Measurements from ENCODE around the gene ARMC7. TPM values are rescaled to one million over a fixed set of nuclear protein-coding genes. Genes with fewer than 3 reads are reported as not detected.

ARMC7 gene
- total and polyA plus RNA-seq, 2 of the 4 experiments (the other 2 are of a cell fraction), result 1.8 to 6.9 TPM

GRCh38 chr17:75116737-75117136 is 7.0 kb downstream of the ARMC7 start:
- Histone ChIP-seq H3K4me2 (ENCODE audit: low read depth, low read length) (no peak overlapping the region), H3K18ac (ENCODE audit: low read depth, low read length) (no peak overlapping the region), H4K91ac (ENCODE audit: insufficient read depth, low read depth, low read length) (no peak overlapping the region), H3K9me3 (ENCODE audit: control insufficient read depth, insufficient read depth, low read length) (no peaks in the 10 kb centered on the region), H3K79me1 (ENCODE audit: low read depth in 1 of 2, low read length in 2 of 2) (peaks cover 15 to 37% of the 10 kb centered on the region in 2 experiments), H3K9me1 (ENCODE audit: insufficient read depth, low read length) (no peaks in the 10 kb centered on the region), H2AK5ac (ENCODE audit: low read depth, low read length) (no peak overlapping the region), H3K14ac (replicated peaks; ENCODE audit: low read depth, low read length) (no peak overlapping the region), H3K4ac (ENCODE audit: low read depth, low read length) (no peak overlapping the region), H3K4me1 (ENCODE audit: control insufficient read depth, insufficient read depth, low read length) (peaks cover 4% of the 10 kb centered on the region; the same call in 1 of the 2 replicates), H4K5ac (ENCODE audit: low read depth, low read length) (no peak overlapping the region), H2AK9ac (replicated peaks; ENCODE audit: low read depth, low read length, poor library complexity) (no peak overlapping the region), H3K9ac (ENCODE audit: low read depth, low read length) (no peak overlapping the region), H4K8ac (ENCODE audit: low read depth in 2 of 2, low read length in 2 of 2) (no peak overlapping the region), H2BK15ac (ENCODE audit: low read depth, low read length) (no peak overlapping the region), H2AFZ (replicated peaks; ENCODE audit: low read length, poor library complexity) (no peak overlapping the region), H3K56ac (ENCODE audit: extremely low read depth, insufficient read depth, low read length) (no peak overlapping the region), H2BK5ac (ENCODE audit: low read depth, low read length, poor library complexity, severe bottlenecking) (no peak overlapping the region), H2BK120ac (ENCODE audit: low read depth, low read length) (no peak overlapping the region), H3K27me3 (ENCODE audit: control insufficient read depth, insufficient read depth, low read length) (no peaks in the 10 kb centered on the region), H2BK20ac (ENCODE audit: low read depth, low read length) (no peak overlapping the region), H3K36me3 (ENCODE audit: control insufficient read depth, insufficient read depth, low read length) (peaks cover 10% of the 10 kb centered on the region), H3K23ac (ENCODE audit: low read depth, low read length) (no peak overlapping the region), H4K20me1 (ENCODE audit: insufficient read depth, low read length) (no peaks in the 10 kb centered on the region; the same call in 1 of the 2 replicates), H3K4me3 (ENCODE audit: insufficient read depth, low read depth, low read length) (no peak overlapping the region), H3K27ac (ENCODE audit: insufficient read depth, low read length) (no peak overlapping the region)
- no peak for ATAC-seq (ENCODE audit: low read depth)
- TF ChIP-seq POLR2A (IDR thresholded peaks at IDR 0.05; ENCODE audit: low read depth, low read length) (no peak), CTCF (conservative IDR thresholded peaks at IDR 0.05; ENCODE audit: low read depth, low read length) (no peak)
- dilution Hi-C loops (cut with HindIII; ENCODE audit: low sequenced_read_pairs, unreplicated experiment) (no loop called here), intact Hi-C loops (cut with micrococcal nuclease) (no loop called here), in situ Hi-C loops (cut with MboI; ENCODE audit: low sequenced_read_pairs) (no loop called here)
- no CpG with 5 or more reads among the region's 9 CpGs for WGBS, 2 experiments (ENCODE audit: extremely low coverage in 2 of 2, insufficient read length in 1 of 2)
- BruUV-seq (replicated peaks), result no TSS peak
- ChIA-PET POLR2A (ENCODE audit: unreplicated experiment) (no interaction called here), CTCF (interaction anchor here (0.6 kb wide), 1 partner anchor 53 kb away, joined by 6 read pairs; no protein-coding TSS in a partner anchor)
- DNase-seq, result no peak
